ENCODE measurements around the gene CENPS. TPM values are rescaled to one million over a fixed set of nuclear protein-coding genes. Genes with fewer than 3 reads are reported as not detected.

The CENPS gene
- total and polyA plus RNA-seq, 2 of the 13 experiments (the other 11 are each of a cell fraction or from before 2014, with no cell fraction given), result 3.3 to 22.0 TPM

DNA sequence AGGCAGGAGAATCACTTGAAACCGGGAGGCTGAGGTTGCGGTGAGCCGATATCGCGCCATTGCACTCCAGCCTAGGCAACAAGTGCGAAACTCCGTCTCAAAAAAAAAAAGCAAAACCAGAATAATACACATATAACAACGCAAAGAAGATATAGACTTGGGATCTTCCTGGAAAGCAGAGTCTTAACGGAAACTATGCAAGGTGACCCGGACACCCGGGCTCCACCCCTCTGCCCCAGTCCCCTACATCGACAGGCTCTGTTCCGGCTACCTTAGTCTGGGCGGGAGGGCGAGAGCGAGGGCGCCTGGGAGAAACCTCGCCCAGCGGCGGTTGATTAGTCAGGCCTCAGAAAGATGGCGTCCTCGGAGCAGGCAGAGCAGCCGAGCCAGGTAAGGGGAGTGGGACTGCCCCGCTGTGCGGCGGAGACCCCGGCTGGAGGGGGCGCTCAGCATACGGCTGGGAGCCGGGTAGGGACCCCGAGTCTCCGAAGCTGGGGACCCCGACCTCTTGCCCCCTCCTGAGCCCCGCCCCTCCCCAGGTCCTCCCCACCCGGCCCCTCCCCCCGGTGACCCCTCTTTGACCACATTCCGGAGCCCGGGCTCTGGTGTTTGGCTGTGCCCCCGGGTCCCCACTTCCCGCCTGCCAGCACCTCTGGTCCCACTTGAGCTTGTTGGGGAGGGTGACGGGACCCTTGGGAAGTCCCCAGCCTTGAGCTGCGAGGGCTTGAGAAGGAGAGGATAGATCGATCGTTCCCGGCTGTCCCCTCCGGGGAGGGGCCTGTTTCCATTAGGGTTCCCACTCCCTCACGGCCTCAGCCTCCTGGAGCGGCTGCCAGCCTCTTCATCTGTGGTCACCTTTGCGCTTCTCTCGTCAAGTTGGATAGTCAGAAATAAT is 44.6 kb downstream of the CENPS start, which contains the start of gene PEX14 (continued):
- TF ChIP-seq, protein P1, sequence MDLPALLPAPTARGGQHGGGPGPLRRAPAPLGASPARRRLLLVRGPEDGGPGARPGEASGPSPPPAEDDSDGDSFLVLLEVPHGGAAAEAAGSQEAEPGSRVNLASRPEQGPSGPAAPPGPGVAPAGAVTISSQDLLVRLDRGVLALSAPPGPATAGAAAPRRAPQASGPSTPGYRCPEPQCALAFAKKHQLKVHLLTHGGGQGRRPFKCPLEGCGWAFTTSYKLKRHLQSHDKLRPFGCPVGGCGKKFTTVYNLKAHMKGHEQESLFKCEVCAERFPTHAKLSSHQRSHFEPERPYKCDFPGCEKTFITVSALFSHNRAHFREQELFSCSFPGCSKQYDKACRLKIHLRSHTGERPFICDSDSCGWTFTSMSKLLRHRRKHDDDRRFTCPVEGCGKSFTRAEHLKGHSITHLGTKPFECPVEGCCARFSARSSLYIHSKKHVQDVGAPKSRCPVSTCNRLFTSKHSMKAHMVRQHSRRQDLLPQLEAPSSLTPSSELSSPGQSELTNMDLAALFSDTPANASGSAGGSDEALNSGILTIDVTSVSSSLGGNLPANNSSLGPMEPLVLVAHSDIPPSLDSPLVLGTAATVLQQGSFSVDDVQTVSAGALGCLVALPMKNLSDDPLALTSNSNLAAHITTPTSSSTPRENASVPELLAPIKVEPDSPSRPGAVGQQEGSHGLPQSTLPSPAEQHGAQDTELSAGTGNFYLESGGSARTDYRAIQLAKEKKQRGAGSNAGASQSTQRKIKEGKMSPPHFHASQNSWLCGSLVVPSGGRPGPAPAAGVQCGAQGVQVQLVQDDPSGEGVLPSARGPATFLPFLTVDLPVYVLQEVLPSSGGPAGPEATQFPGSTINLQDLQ (CRISPR knock-in tag; IDR thresholded peaks at IDR 0.05), result no peak
- TF ChIP-seq, protein P2, sequence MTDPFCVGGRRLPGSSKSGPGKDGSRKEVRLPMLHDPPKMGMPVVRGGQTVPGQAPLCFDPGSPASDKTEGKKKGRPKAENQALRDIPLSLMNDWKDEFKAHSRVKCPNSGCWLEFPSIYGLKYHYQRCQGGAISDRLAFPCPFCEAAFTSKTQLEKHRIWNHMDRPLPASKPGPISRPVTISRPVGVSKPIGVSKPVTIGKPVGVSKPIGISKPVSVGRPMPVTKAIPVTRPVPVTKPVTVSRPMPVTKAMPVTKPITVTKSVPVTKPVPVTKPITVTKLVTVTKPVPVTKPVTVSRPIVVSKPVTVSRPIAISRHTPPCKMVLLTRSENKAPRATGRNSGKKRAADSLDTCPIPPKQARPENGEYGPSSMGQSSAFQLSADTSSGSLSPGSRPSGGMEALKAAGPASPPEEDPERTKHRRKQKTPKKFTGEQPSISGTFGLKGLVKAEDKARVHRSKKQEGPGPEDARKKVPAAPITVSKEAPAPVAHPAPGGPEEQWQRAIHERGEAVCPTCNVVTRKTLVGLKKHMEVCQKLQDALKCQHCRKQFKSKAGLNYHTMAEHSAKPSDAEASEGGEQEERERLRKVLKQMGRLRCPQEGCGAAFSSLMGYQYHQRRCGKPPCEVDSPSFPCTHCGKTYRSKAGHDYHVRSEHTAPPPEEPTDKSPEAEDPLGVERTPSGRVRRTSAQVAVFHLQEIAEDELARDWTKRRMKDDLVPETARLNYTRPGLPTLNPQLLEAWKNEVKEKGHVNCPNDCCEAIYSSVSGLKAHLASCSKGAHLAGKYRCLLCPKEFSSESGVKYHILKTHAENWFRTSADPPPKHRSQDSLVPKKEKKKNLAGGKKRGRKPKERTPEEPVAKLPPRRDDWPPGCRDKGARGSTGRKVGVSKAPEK (CRISPR knock-in tag; IDR thresholded peaks at IDR 0.05; ENCODE audit: borderline replicate concordance), result no peak
- TF ChIP-seq ZNF572 (CRISPR knock-in tag; IDR thresholded peaks at IDR 0.05) (no peak), HOXA3 (CRISPR knock-in tag; IDR thresholded peaks at IDR 0.05) (peak; percentile 96), SIX4 (CRISPR knock-in tag; IDR thresholded peaks at IDR 0.05) (peak; percentile 36; the same call in 1 of the 2 replicates), HDAC1 (CRISPR knock-in tag; IDR thresholded peaks at IDR 0.05) (peak; percentile 53), ZNF552 (CRISPR knock-in tag; IDR thresholded peaks at IDR 0.05; ENCODE audit: borderline replicate concordance) (no peak), PBX3 (CRISPR knock-in tag; IDR thresholded peaks at IDR 0.05; ENCODE audit: borderline replicate concordance) (no peak), THAP8 (CRISPR knock-in tag; IDR thresholded peaks at IDR 0.05; ENCODE audit: borderline replicate concordance) (no peak), ZNF44 (CRISPR knock-in tag; IDR thresholded peaks at IDR 0.05) (0 out of 2 replicates have a peak, but pooled peaks have one; percentile 60), HOXA7 (CRISPR knock-in tag; IDR thresholded peaks at IDR 0.05) (no peak)
- TF ChIP-seq, protein P3, sequence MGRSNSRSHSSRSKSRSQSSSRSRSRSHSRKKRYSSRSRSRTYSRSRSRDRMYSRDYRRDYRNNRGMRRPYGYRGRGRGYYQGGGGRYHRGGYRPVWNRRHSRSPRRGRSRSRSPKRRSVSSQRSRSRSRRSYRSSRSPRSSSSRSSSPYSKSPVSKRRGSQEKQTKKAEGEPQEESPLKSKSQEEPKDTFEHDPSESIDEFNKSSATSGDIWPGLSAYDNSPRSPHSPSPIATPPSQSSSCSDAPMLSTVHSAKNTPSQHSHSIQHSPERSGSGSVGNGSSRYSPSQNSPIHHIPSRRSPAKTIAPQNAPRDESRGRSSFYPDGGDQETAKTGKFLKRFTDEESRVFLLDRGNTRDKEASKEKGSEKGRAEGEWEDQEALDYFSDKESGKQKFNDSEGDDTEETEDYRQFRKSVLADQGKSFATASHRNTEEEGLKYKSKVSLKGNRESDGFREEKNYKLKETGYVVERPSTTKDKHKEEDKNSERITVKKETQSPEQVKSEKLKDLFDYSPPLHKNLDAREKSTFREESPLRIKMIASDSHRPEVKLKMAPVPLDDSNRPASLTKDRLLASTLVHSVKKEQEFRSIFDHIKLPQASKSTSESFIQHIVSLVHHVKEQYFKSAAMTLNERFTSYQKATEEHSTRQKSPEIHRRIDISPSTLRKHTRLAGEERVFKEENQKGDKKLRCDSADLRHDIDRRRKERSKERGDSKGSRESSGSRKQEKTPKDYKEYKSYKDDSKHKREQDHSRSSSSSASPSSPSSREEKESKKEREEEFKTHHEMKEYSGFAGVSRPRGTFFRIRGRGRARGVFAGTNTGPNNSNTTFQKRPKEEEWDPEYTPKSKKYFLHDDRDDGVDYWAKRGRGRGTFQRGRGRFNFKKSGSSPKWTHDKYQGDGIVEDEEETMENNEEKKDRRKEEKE (IDR thresholded peaks at IDR 0.05), result no peak
- TF ChIP-seq, protein P4, sequence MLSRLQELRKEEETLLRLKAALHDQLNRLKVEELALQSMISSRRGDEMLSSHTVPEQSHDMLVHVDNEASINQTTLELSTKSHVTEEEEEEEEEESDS (CRISPR knock-in tag; IDR thresholded peaks at IDR 0.05; ENCODE audit: borderline replicate concordance), result no peak
- TF ChIP-seq, protein P5, sequence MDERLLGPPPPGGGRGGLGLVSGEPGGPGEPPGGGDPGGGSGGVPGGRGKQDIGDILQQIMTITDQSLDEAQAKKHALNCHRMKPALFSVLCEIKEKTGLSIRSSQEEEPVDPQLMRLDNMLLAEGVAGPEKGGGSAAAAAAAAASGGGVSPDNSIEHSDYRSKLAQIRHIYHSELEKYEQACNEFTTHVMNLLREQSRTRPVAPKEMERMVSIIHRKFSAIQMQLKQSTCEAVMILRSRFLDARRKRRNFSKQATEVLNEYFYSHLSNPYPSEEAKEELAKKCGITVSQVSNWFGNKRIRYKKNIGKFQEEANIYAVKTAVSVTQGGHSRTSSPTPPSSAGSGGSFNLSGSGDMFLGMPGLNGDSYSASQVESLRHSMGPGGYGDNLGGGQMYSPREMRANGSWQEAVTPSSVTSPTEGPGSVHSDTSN (CRISPR knock-in tag; IDR thresholded peaks at IDR 0.05), result no peak
